IMR-90 (cell line): ENCODE data around the gene CABYR.

ENCODE experiments used
- BHLHE40 ChIP-seq: fragments of 150-350 bp; IDR thresholded peaks from 2 replicates; pipeline ENCODE4 v1.6.1; 2016; ENCODE audit warnings: mild to moderate bottlenecking, low read depth, low read length
- CEBPB ChIP-seq: IDR thresholded peaks from 2 replicates; pipeline ENCODE4 v1.6.1; 2012; ENCODE audit warnings: low read depth, low read length, improper control_type of control experiment
- CHD1 ChIP-seq: IDR thresholded peaks from 2 replicates; pipeline ENCODE4 v1.6.1; 2012; ENCODE audit warnings: low read depth, low read length, improper control_type of control experiment
- FOS ChIP-seq: fragments of 150-350 bp; IDR thresholded peaks from 2 replicates; pipeline ENCODE4 v1.6.1; 2016; ENCODE audit warnings: low read depth, low read length
- MAFK ChIP-seq: IDR thresholded peaks from 2 replicates; pipeline ENCODE4 v1.6.1; 2012; ENCODE audit warnings: low read depth, low read length, improper control_type of control experiment
- MXI1 ChIP-seq: IDR thresholded peaks from 2 replicates; pipeline ENCODE4 v1.6.1; 2012; ENCODE audit warnings: low read depth, mild to moderate bottlenecking, low read length, moderate library complexity, borderline replicate concordance
- POLR2A ChIP-seq: IDR thresholded peaks from 2 replicates; pipeline ENCODE4 v1.6.1; 2012; ENCODE audit warnings: mild to moderate bottlenecking, low read depth, low read length
- RAD21 ChIP-seq: IDR thresholded peaks from 2 replicates; pipeline ENCODE4 v1.6.1; 2012; ENCODE audit warnings: low read length, improper control_type of control experiment
- RFX5 ChIP-seq: IDR thresholded peaks from 2 replicates; pipeline ENCODE4 v1.8.0; 2012; ENCODE audit warnings: low read depth, mild to moderate bottlenecking, low read length, moderate library complexity
- TF ChIP-seq, protein P1 (sequence below): conservative IDR thresholded peaks from 2 replicates; pipeline ENCODE4 v1.5.1; 2012; ENCODE audit warnings: mild to moderate bottlenecking, low read depth, low read length, improper control_type of control experiment
- TF ChIP-seq, protein P2 (sequence below): fragments of 150-350 bp; IDR thresholded peaks from 2 replicates; pipeline ENCODE4 v1.6.1; 2017; ENCODE audit warnings: mild to moderate bottlenecking, antibody characterized with exemption, low read length, low read depth
- TF ChIP-seq, protein P3 (sequence below): fragments of 150-350 bp; IDR thresholded peaks from 2 replicates; pipeline ENCODE4 v1.6.1; 2016; ENCODE audit warnings: low read depth, mild to moderate bottlenecking, low read length, moderate library complexity, borderline replicate concordance

GRCh38 chr18:24161304-24161703 lies 22.4 kb downstream of the CABYR start:
- no peak for TF ChIP-seq RAD21
- TF ChIP-seq, protein P1, sequence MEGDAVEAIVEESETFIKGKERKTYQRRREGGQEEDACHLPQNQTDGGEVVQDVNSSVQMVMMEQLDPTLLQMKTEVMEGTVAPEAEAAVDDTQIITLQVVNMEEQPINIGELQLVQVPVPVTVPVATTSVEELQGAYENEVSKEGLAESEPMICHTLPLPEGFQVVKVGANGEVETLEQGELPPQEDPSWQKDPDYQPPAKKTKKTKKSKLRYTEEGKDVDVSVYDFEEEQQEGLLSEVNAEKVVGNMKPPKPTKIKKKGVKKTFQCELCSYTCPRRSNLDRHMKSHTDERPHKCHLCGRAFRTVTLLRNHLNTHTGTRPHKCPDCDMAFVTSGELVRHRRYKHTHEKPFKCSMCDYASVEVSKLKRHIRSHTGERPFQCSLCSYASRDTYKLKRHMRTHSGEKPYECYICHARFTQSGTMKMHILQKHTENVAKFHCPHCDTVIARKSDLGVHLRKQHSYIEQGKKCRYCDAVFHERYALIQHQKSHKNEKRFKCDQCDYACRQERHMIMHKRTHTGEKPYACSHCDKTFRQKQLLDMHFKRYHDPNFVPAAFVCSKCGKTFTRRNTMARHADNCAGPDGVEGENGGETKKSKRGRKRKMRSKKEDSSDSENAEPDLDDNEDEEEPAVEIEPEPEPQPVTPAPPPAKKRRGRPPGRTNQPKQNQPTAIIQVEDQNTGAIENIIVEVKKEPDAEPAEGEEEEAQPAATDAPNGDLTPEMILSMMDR, result no peak
- TF ChIP-seq, protein P2, sequence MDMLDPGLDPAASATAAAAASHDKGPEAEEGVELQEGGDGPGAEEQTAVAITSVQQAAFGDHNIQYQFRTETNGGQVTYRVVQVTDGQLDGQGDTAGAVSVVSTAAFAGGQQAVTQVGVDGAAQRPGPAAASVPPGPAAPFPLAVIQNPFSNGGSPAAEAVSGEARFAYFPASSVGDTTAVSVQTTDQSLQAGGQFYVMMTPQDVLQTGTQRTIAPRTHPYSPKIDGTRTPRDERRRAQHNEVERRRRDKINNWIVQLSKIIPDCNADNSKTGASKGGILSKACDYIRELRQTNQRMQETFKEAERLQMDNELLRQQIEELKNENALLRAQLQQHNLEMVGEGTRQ, result no peak
- no peak for TF ChIP-seq MAFK
- TF ChIP-seq MXI1, result no peak
- TF ChIP-seq, protein P3, sequence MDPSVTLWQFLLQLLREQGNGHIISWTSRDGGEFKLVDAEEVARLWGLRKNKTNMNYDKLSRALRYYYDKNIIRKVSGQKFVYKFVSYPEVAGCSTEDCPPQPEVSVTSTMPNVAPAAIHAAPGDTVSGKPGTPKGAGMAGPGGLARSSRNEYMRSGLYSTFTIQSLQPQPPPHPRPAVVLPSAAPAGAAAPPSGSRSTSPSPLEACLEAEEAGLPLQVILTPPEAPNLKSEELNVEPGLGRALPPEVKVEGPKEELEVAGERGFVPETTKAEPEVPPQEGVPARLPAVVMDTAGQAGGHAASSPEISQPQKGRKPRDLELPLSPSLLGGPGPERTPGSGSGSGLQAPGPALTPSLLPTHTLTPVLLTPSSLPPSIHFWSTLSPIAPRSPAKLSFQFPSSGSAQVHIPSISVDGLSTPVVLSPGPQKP, result no peak
- TF ChIP-seq POLR2A, result no peak
- TF ChIP-seq CEBPB, result no peak
- TF ChIP-seq CHD1, result no peak
- no peak for TF ChIP-seq FOS
- TF ChIP-seq RFX5, result no peak
- no peak for TF ChIP-seq BHLHE40
